Rectal smooth muscle tissue (tissue), 1 donor: ENCODE results near the gene POFUT2.

Source experiments
- H3K27ac ChIP-seq: one replicate; pipeline ENCODE4 v1.7.0; 2013; ENCODE audit warnings: low read depth, low read length, inconsistent platforms
- H3K27me3 ChIP-seq: one replicate; pipeline ENCODE4 v1.7.0; 2013; ENCODE audit warnings: low read length; ENCODE audit not compliant: control insufficient read depth, insufficient read depth
- H3K36me3 ChIP-seq: one replicate; pipeline ENCODE4 v1.7.0; 2013; ENCODE audit warnings: low read length; ENCODE audit not compliant: control insufficient read depth, insufficient read depth
- H3K4me1 ChIP-seq: one replicate; pipeline ENCODE4 v1.7.0; 2013; ENCODE audit warnings: low read length; ENCODE audit not compliant: control insufficient read depth, insufficient read depth
- H3K4me3 ChIP-seq: one replicate; pipeline ENCODE4 v1.7.0; 2013; ENCODE audit warnings: low read length
- H3K9ac ChIP-seq: one replicate; pipeline ENCODE4 v1.7.0; 2013; ENCODE audit warnings: low read length

POFUT2 gene

DNA sequence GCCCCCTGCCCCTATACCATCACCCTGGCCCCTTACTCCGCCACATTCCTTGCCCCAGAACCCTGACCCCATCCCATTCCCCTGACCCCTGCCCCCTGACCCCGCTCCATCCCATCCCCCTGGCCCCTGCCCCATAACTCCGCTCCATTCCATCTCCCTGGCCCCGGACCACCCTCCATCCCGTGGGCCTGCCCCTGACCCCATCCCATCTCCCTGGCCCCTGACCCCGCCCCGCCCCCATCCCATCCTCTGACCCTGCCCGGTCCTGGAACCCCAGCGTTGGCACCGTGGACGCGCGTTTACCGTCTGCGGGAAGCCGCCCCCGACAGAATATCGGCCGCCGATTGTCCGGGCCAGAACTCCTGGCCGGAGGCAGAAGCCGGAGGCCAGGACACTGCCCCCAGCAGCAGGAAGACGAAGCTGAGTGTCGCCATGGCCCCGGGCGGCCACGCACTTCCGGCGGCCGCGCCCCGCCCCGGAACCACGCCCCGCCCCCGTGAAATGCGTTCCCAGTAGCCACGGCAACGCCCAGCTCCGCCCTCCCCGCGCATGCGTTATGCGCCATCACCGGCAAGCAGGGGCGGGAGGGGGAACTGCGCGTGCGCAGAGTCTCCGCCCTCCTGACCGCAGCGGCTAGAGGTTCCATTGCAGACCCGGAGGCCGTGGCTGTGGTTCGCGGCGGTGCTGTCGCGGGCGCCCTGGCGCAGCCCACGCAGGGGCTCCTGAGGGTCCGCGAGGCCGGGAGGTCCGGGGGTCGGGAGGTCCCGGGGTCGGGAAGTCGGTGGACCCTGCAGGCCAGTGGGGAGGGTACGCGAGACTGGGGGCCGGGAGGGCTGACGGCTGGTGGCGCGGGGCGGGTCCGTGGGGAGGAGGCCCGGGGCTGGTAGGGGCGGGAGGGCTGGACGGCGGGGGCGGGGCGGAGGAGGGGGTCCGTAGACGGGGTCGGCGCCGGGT lies at the start of gene POFUT2:
Gene POFUT2 (minus strand): TSS at position 458 of the 954 bp plus-strand sequence. CDS start 24 bp downstream, at position 434.
- peaks cover 25% of the 10 kb centered on the region for H3K36me3 ChIP-seq
- H3K27ac ChIP-seq: peak within 1 kb of the TSS; percentile 86
- H3K27me3 ChIP-seq: no peaks in the 10 kb centered on the region
- no peak within 1 kb of the TSS for H3K9ac ChIP-seq
- H3K4me1 ChIP-seq: peaks cover 16% of the 10 kb centered on the region
- peak within 1 kb of the TSS; percentile 71 for H3K4me3 ChIP-seq

DNA sequence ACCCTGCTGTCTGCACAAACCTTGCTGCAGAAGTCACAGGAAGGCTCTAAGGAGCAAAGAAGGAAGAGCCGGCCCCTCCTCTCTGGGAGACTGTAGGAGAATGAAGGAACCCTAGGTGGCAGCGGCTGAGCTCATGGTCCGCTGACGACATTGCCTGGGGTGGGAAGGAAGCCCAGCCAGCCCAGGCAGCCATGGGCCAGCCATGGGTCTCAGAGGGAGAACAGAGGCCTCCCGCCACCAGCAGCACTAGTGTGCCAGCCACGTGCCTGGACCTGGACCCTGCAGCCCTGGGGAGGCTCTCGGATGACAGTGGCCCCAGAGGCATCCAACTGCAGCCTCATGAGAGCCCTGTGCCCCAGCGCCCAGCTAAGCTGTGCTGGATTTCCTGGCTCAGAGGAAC lies 49.2 kb upstream of the POFUT2 start:
- Histone ChIP-seq H3K27ac (no peak overlapping the region), H3K4me1 (no peaks in the 10 kb centered on the region), H3K36me3 (no peaks in the 10 kb centered on the region), H3K27me3 (no peaks in the 10 kb centered on the region), H3K9ac (no peak overlapping the region), H3K4me3 (no peak overlapping the region)

DNA sequence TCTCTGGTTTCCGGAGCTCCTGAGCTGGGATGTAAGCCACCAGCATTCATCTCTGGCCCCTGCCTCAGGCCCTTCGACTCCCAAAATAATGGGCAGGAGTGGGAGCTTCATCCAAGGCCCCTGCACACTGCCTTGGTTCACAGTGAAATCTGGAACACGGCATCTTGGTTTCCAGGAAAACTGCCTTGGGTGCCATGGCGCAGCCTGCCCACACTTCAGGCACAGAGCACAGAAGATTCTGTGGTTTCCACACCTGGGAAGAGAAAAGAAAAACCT lies 48.8 kb upstream of the POFUT2 start:
- Histone ChIP-seq H3K4me1 (no peaks in the 10 kb centered on the region), H3K27ac (no peak overlapping the region), H3K36me3 (no peaks in the 10 kb centered on the region), H3K9ac (no peak overlapping the region), H3K27me3 (no peaks in the 10 kb centered on the region), H3K4me3 (no peak overlapping the region)

DNA sequence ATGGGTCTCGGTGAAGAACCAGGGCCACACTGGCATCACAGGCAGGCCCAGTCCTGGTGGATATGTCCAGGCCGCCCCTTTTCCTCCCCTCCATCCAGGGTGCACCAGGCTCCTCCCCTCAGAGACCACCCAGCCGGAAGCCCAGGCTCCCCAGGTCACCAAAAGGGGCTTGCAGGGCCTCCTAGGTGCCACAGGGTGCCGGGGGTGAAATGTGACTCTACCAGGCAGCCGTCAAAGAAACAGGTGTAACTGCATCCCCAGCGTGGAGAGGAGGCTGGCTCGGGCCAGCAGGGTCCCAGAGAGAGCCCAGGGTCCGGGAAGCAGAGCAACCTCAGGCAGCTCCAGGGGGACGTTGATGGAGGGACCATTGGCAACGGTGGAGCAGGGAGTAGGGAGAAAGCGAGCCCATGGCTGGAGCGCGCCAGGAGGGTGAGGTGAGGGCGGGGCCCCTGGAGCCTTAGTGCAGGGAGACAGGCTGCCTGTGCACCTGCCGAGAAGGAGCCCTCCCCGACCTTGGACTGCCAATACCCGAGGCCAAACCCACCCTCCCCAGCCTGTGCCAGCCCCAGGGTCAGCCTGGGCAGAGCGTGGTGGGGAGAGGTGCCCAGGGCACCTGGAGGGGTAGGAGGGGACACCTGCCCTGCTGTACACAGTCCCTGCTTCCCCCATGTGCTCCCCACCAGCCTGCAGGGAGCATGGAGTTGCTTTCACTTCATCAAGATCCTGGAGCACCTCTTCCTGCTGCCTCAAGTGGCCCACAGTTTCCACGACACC lies 48.3 kb upstream of the POFUT2 start:
- Histone ChIP-seq H3K4me3 (no peak overlapping the region), H3K4me1 (no peaks in the 10 kb centered on the region), H3K36me3 (no peaks in the 10 kb centered on the region), H3K27ac (no peak overlapping the region), H3K27me3 (no peaks in the 10 kb centered on the region), H3K9ac (no peak overlapping the region)

GRCh38 chr21:45335151-45335760 lies 47.6 kb upstream of the POFUT2 start:
- H3K36me3 ChIP-seq: no peaks in the 10 kb centered on the region
- H3K9ac ChIP-seq: no peak overlapping the region
- H3K4me3 ChIP-seq: no peak overlapping the region
- H3K27me3 ChIP-seq: no peaks in the 10 kb centered on the region
- H3K27ac ChIP-seq: no peak overlapping the region
- H3K4me1 ChIP-seq: peaks cover 4% of the 10 kb centered on the region

- H3K27ac ChIP-seq: no peak overlapping the region
- peaks cover 7% of the 10 kb centered on the region for H3K4me1 ChIP-seq
- no peak overlapping the region for H3K4me3 ChIP-seq
- no peak overlapping the region for H3K9ac ChIP-seq
- no peaks in the 10 kb centered on the region for H3K27me3 ChIP-seq
- no peaks in the 10 kb centered on the region for H3K36me3 ChIP-seq
Measured at GRCh38 chr21:45334591-45335081, 46.9 kb upstream of the POFUT2 start.

DNA sequence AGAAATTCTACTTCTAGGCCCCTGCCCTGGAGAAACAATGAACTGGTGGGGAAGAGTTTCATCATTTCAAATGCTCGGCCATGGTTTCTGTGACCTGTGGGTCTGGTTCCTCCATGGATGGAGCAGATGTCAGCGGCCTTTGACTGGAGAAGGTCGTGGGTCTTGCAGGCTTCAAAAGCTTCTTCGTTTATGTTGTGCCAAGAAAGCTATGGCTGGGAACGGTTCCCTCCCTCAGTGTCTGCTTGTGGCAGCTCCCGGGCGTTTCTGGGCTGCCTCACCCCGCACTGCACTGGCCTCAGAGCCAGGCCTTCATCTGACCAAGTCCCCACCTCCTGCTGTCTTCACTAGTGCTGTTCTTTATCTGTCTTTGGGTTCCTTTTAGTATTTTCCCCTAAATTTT lies 46.4 kb upstream of the POFUT2 start:
- no peaks in the 10 kb centered on the region for H3K36me3 ChIP-seq
- no peaks in the 10 kb centered on the region for H3K27me3 ChIP-seq
- H3K27ac ChIP-seq: no peak overlapping the region
- H3K4me1 ChIP-seq: peaks cover 7% of the 10 kb centered on the region
- H3K4me3 ChIP-seq: no peak overlapping the region
- H3K9ac ChIP-seq: no peak overlapping the region

DNA sequence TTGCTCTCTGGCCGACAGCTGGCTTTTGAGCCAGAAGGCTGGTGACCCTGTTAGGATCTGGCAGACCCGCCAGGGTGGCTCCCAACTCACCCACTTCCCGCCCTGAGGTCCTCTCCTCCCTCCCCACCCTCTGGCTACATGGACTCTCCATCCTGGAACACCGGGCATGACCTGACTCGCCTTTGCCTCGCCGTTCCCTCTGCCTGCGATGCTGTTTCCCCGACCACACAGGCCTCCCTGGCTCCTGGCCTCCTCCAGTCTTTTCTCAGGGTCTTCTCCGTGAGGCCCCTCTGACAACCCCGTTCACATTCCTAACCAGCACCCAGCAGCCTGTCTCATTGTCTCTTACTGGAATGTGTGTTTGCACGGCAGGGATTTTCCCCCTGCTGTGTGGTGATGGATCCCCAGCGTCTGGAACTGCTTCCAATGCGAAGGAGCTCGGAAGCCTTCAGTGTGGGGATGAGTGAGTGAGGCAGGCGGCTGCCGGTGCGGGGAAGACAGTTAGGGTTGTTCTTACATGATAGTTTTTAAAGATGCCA lies 46.0 kb upstream of the POFUT2 start:
- no peak overlapping the region for H3K27ac ChIP-seq
- H3K4me3 ChIP-seq: no peak overlapping the region
- H3K4me1 ChIP-seq: peaks cover 7% of the 10 kb centered on the region
- H3K9ac ChIP-seq: no peak overlapping the region
- no peaks in the 10 kb centered on the region for H3K27me3 ChIP-seq
- no peaks in the 10 kb centered on the region for H3K36me3 ChIP-seq

DNA sequence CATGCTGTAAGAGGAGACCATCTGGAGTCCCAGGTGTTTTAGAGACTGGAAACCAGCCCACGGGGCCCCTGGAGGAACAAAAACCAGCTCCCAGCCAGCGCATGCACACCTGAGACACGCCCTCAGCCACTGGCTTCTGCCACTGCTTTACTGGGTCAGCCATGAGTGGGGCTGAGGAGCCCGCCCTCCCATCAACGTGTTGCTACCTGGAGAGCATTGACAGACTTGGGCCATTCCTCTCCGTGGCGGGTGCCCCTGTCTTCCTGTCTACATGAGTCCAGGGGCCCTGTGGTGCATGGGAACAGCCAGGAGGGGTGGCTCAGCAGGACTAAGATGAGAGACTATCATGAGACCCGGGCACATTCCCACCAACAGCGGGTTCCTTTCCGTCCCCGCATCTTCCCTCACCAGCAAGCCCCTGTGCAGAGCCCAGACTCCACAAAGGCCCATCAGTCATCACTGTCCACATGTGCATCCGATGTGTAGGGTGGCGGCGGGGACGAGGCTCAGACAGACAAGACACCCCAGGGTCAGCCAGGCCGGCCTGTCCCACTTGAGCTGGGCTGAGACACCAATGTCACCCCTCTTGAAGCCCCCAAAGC lies 45.4 kb upstream of the POFUT2 start:
- Histone ChIP-seq H3K36me3 (no peaks in the 10 kb centered on the region), H3K4me1 (peaks cover 7% of the 10 kb centered on the region), H3K27me3 (no peaks in the 10 kb centered on the region), H3K9ac (no peak overlapping the region), H3K27ac (no peak overlapping the region), H3K4me3 (no peak overlapping the region)

DNA sequence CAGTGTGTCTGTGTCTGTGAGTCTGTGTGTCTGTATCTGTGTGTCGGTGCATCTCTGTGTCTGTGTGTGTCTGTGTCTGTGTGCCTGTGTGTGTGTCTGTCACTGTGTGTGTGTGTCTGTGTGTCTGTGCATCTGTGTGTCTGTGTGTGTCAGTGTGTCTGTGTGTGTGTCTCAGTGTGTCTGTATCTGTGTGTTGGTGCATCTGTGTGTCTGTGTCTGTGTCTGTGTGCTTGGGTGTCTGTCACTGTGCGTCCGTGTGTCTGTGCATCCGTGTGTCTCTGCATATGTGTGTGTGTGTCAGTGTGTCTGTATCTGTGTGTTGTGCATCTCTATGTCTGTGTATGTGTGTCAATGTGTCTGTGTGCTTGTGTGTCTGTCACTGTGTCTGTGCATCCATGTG lies 44.7 kb upstream of the POFUT2 start:
- no peak overlapping the region for H3K4me3 ChIP-seq
- no peaks in the 10 kb centered on the region for H3K27me3 ChIP-seq
- no peak overlapping the region for H3K27ac ChIP-seq
- H3K36me3 ChIP-seq: no peaks in the 10 kb centered on the region
- H3K9ac ChIP-seq: no peak overlapping the region
- H3K4me1 ChIP-seq: peaks cover 7% of the 10 kb centered on the region

DNA sequence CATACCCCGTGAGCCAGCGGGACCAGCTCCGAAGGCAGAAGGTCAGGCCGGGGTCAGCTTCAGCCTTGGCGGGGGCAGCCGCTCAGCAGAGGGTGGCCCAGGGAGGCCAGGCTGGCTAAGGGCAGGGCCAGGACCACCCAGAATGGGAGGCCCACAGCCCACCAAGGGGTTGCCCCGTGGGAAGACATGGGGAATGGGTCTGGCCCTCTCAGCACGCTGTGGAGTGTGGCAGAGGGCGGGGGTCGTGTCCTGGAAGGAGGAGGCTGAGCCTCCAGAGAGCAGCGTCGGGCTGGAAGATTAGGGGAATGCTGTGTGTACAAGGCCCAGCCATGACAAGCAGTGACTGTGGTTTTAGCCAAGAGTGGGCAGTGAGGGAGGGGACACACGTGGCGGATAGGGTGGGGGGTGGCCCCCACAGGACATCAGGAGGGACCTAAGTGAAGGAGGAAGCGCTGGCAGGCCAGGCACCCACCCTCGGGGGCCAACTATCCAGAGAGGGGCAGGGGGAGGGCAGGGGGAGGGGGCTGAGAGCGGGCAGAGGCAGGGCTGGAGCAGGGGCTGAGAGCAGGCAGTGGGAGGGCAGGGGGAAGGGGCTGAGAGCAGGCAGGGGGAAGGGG lies 43.9 kb upstream of the POFUT2 start:
- no peaks in the 10 kb centered on the region for H3K27me3 ChIP-seq
- no peak overlapping the region for H3K27ac ChIP-seq
- H3K4me3 ChIP-seq: no peak overlapping the region
- H3K36me3 ChIP-seq: no peaks in the 10 kb centered on the region
- peaks cover 7% of the 10 kb centered on the region for H3K4me1 ChIP-seq
- H3K9ac ChIP-seq: no peak overlapping the region
